CD4-positive, alpha-beta memory T cell (primary cell): ENCODE results near the gene HTD2. TPM values are rescaled to one million over a fixed set of nuclear protein-coding genes. Genes with fewer than 3 reads are reported as not detected.

Experiments used
- CTCF ChIA-PET: fragments of 350-600 bp; sonication (Branson Sonifier 250); formaldehyde crosslinking; loops from one replicate; lab custom pipeline; 2021; ENCODE audit warnings: inconsistent platforms; ENCODE audit not compliant: partially characterized antibody; lab: Charles Lee
- POLR2A ChIA-PET: fragments of 350-600 bp; sonication (Branson Sonifier 250); formaldehyde crosslinking; loops from one replicate; lab custom pipeline; 2021; ENCODE audit not compliant: partially characterized antibody; lab: Charles Lee
- DNase-seq, 5 donors: peaks; one replicate each; pipeline versions ENCODE4 v3.0.0 to v3.0.0-alpha.2; 2020 to 2022; ENCODE audit warnings: mixed read lengths in 1 of 5
- H3K27ac ChIP-seq: one replicate; pipeline ENCODE4 v1.7.0; 2013; ENCODE audit warnings: low read depth, low read length
- H3K27me3 ChIP-seq: 2 replicates; pipeline ENCODE4 v1.7.0; 2013; ENCODE audit warnings: mild to moderate bottlenecking, low read length, moderate library complexity; ENCODE audit not compliant: insufficient read depth
- H3K36me3 ChIP-seq: 2 replicates; pipeline ENCODE4 v1.7.0; 2013; ENCODE audit warnings: mild to moderate bottlenecking, low read length, moderate library complexity; ENCODE audit not compliant: insufficient read depth
- H3K4me1 ChIP-seq: 2 replicates; pipeline ENCODE4 v1.7.0; 2013; ENCODE audit warnings: mild to moderate bottlenecking, low read length, moderate library complexity; ENCODE audit not compliant: insufficient read depth
- H3K4me3 ChIP-seq, 2 donors: one replicate each; pipeline ENCODE4 v1.7.0; 2013; ENCODE audit warnings: low read length in 2 of 2, mild to moderate bottlenecking in 1 of 2
- H3K9me3 ChIP-seq, 2 donors: one replicate each; pipeline ENCODE4 v1.7.0; 2013; ENCODE audit warnings: low read length in 2 of 2, control low read depth in 1 of 2; ENCODE audit not compliant: control insufficient read depth in 1 of 2
- H3K27ac Mint-ChIP-seq, 7 donors: one replicate each; pipeline ENCODE4 v1.8.0; 2020 to 2021; ENCODE audit warnings: mixed read lengths in 7 of 7, mild to moderate bottlenecking in 6 of 7, inconsistent platforms in 3 of 7, moderate library complexity in 3 of 7
- H3K27me3 Mint-ChIP-seq, 2 donors: one replicate each; pipeline ENCODE4 v1.8.0; 2020 to 2021; ENCODE audit warnings: mixed read lengths in 2 of 2
- H3K36me3 Mint-ChIP-seq, 2 donors: one replicate each; pipeline ENCODE4 v1.8.0; 2020 to 2021; ENCODE audit warnings: mixed read lengths in 2 of 2, inconsistent platforms in 1 of 2, mild to moderate bottlenecking in 1 of 2
- H3K4me1 Mint-ChIP-seq, 4 donors: one replicate each; pipeline ENCODE4 v1.8.0; 2020 to 2021; ENCODE audit warnings: mixed read lengths in 4 of 4, mild to moderate bottlenecking in 1 of 4
- H3K4me3 Mint-ChIP-seq, 8 donors: one replicate each; pipeline ENCODE4 v1.8.0; 2020 to 2021; ENCODE audit warnings: mixed read lengths in 8 of 8, mild to moderate bottlenecking in 7 of 8, moderate library complexity in 6 of 8, inconsistent platforms in 3 of 8
- H3K9me3 Mint-ChIP-seq, 8 donors: one replicate each; pipeline ENCODE4 v1.8.0; 2020 to 2021; ENCODE audit warnings: mixed read lengths in 8 of 8, mild to moderate bottlenecking in 5 of 8, inconsistent platforms in 3 of 8, moderate library complexity in 1 of 8
- intact Hi-C: fragments of 100-400 bp; cut with micrococcal nuclease; formaldehyde crosslinking; loops from one replicate; pipeline ENCODE4 v1.15.1; 2023
- polyA plus RNA-seq, 2 donors: library from polyadenylated mRNA; unstranded; fragments of 300-500 nt; fragmentation: Illumina TruSeq; gene quantifications; one replicate each; pipeline ENCODE4 v1.2.3, GENCODE V29; 2021
- total RNA-seq, 2 experiments: library from RNA; stranded (reverse); gene quantifications; one replicate each; pipeline ENCODE4 v1.2.3, GENCODE V29; 2021

HTD2 gene
- total and polyA plus RNA-seq, 4 experiments from 2014 or later, result 9.2 to 28.8 (median 17.8) TPM

- no peaks in the 10 kb centered on the region for H3K36me3 ChIP-seq
- H3K9me3 ChIP-seq, result no peaks in the 10 kb centered on the region
- peak; percentile 16 to 52 (median 37) for DNase-seq
- peak overlapping the region in 5 of 8 donors; percentile 34 to 78 (median 72) for H3K4me3 Mint-ChIP-seq
- H3K4me1 Mint-ChIP-seq, result peaks cover 29 to 49% (median 36%) of the 10 kb centered on the region in 4 donors
- ChIA-PET CTCF (interaction anchor here (0.9 to 1.2 kb wide), 2 partner anchors 118 to 180 kb away, joined by 3 read pairs; no protein-coding TSS in a partner anchor), POLR2A (no interaction called here)
- H3K9me3 Mint-ChIP-seq, result no peaks in the 10 kb centered on the region
- H3K27ac ChIP-seq, result no peak overlapping the region
- H3K4me3 ChIP-seq, result no peak overlapping the region
- H3K4me1 ChIP-seq, result peaks cover 15% of the 10 kb centered on the region
- H3K36me3 Mint-ChIP-seq, result peaks cover 1 to 6% of the 10 kb centered on the region in 2 donors
- intact Hi-C loops, result no loop called here
- no peaks in the 10 kb centered on the region for H3K27me3 Mint-ChIP-seq
- no peaks in the 10 kb centered on the region for H3K27me3 ChIP-seq
- peak overlapping the region in 6 of 7 donors; percentile 6 to 92 (median 76) for H3K27ac Mint-ChIP-seq
These were observed 47.6 kb downstream of the HTD2 start for GRCh38 chr3:58353722-58354553.

- H3K9me3 Mint-ChIP-seq, result no peaks in the 10 kb centered on the region
- H3K36me3 Mint-ChIP-seq, result peaks cover 1 to 3% of the 10 kb centered on the region in 2 donors
- intact Hi-C loops, result no loop called here
- ChIA-PET CTCF (no interaction called here), POLR2A (no interaction called here)
- H3K36me3 ChIP-seq, result no peaks in the 10 kb centered on the region
- H3K27me3 ChIP-seq, result no peaks in the 10 kb centered on the region
- peaks cover 19 to 40% (median 28%) of the 10 kb centered on the region in 4 donors for H3K4me1 Mint-ChIP-seq
- H3K9me3 ChIP-seq, result no peaks in the 10 kb centered on the region
- no peak overlapping the region for H3K4me3 Mint-ChIP-seq
- H3K4me1 ChIP-seq, result peaks cover 6% of the 10 kb centered on the region
- no peak overlapping the region for H3K27ac Mint-ChIP-seq
- no peak overlapping the region for H3K4me3 ChIP-seq
- no peak overlapping the region for H3K27ac ChIP-seq
- DNase-seq, result no peak
- H3K27me3 Mint-ChIP-seq, result no peaks in the 10 kb centered on the region
These were observed 48.9 kb downstream of the HTD2 start for GRCh38 chr3:58355179-58355578.

GRCh38 chr3:58356054-58356453, 49.7 kb downstream of the HTD2 start:
- Histone ChIP-seq H3K27ac (no peak overlapping the region), H3K36me3 (no peaks in the 10 kb centered on the region), H3K4me3 (no peak overlapping the region), H3K4me1 (peaks cover 6% of the 10 kb centered on the region), H3K9me3 (no peaks in the 10 kb centered on the region), H3K27me3 (no peaks in the 10 kb centered on the region)
- DNase-seq, result no peak
- ChIA-PET POLR2A (no interaction called here), CTCF (interaction anchor here (1.1 kb wide), 1 partner anchor 9 kb away, joined by 4 read pairs; no protein-coding TSS in a partner anchor)
- H3K27ac Mint-ChIP-seq, result no peak overlapping the region
- H3K9me3 Mint-ChIP-seq, result no peaks in the 10 kb centered on the region
- H3K36me3 Mint-ChIP-seq, result peaks cover 1 to 3% of the 10 kb centered on the region in 2 donors
- no peaks in the 10 kb centered on the region for H3K27me3 Mint-ChIP-seq
- intact Hi-C loops, result no loop called here
- peaks cover 13 to 32% (median 21%) of the 10 kb centered on the region in 4 donors for H3K4me1 Mint-ChIP-seq
- no peak overlapping the region for H3K4me3 Mint-ChIP-seq

- peaks cover 6% of the 10 kb centered on the region for H3K4me1 ChIP-seq
- Mint-ChIP-seq H3K9me3 (no peaks in the 10 kb centered on the region), H3K4me3 (no peak overlapping the region), H3K27ac (peak overlapping the region in 1 of 7 donors; percentile 56), H3K27me3 (no peaks in the 10 kb centered on the region), H3K36me3 (peaks cover 1 to 3% of the 10 kb centered on the region in 2 donors), H3K4me1 (peaks cover 15 to 24% (median 17%) of the 10 kb centered on the region in 4 donors)
- H3K36me3 ChIP-seq, result no peaks in the 10 kb centered on the region
- no peak overlapping the region for H3K4me3 ChIP-seq
- intact Hi-C loops, result no loop called here
- H3K9me3 ChIP-seq, result no peaks in the 10 kb centered on the region
- no peak for DNase-seq
- H3K27ac ChIP-seq, result no peak overlapping the region
- CTCF ChIA-PET, result interaction anchor here (1.3 kb wide), 1 partner anchor 23 kb away, joined by 4 read pairs; no protein-coding TSS in a partner anchor
- POLR2A ChIA-PET, result no interaction called here
- H3K27me3 ChIP-seq, result no peaks in the 10 kb centered on the region
These were observed 51.1 kb downstream of the HTD2 start for GRCh38 chr3:58357402-58357801.

- Histone ChIP-seq H3K4me1 (peaks cover 6% of the 10 kb centered on the region), H3K9me3 (no peaks in the 10 kb centered on the region), H3K27me3 (no peaks in the 10 kb centered on the region), H3K36me3 (no peaks in the 10 kb centered on the region), H3K27ac (no peak overlapping the region), H3K4me3 (no peak overlapping the region)
- H3K4me1 Mint-ChIP-seq, result peaks cover 13 to 20% (median 16%) of the 10 kb centered on the region in 4 donors
- no peak overlapping the region for H3K4me3 Mint-ChIP-seq
- no peaks in the 10 kb centered on the region for H3K9me3 Mint-ChIP-seq
- intact Hi-C loops, result no loop called here
- no peak for DNase-seq
- CTCF ChIA-PET, result interaction anchor here (1.3 kb wide), 1 partner anchor 22 kb away, joined by 4 read pairs; no protein-coding TSS in a partner anchor
- no peaks in the 10 kb centered on the region for H3K27me3 Mint-ChIP-seq
- no peaks in the 10 kb centered on the region for H3K36me3 Mint-ChIP-seq
- H3K27ac Mint-ChIP-seq, result no peak overlapping the region
- POLR2A ChIA-PET, result no interaction called here
These were observed 51.8 kb downstream of the HTD2 start for GRCh38 chr3:58358092-58358491.

GRCh38 chr3:58358808-58359207, 52.5 kb downstream of the HTD2 start:
- Histone ChIP-seq H3K36me3 (no peaks in the 10 kb centered on the region), H3K4me3 (no peak overlapping the region), H3K4me1 (peaks cover 4% of the 10 kb centered on the region), H3K27ac (no peak overlapping the region), H3K9me3 (no peaks in the 10 kb centered on the region), H3K27me3 (no peaks in the 10 kb centered on the region)
- Mint-ChIP-seq H3K9me3 (no peaks in the 10 kb centered on the region), H3K4me1 (peaks cover 11 to 19% (median 12%) of the 10 kb centered on the region in 4 donors), H3K36me3 (peaks cover 0 to 4% of the 10 kb centered on the region in 2 donors), H3K27me3 (no peaks in the 10 kb centered on the region), H3K4me3 (no peak overlapping the region), H3K27ac (no peak overlapping the region)
- intact Hi-C loops, result no loop called here
- POLR2A ChIA-PET, result no interaction called here
- DNase-seq, result no peak
- CTCF ChIA-PET, result no interaction called here

GRCh38 chr3:58359621-58360020, 53.3 kb downstream of the HTD2 start:
- intact Hi-C loops, result no loop called here
- H3K27ac ChIP-seq, result no peak overlapping the region
- no peaks in the 10 kb centered on the region for H3K4me1 ChIP-seq
- Mint-ChIP-seq H3K27me3 (no peaks in the 10 kb centered on the region), H3K27ac (no peak overlapping the region), H3K4me3 (no peak overlapping the region), H3K9me3 (no peaks in the 10 kb centered on the region), H3K4me1 (peaks cover 5 to 18% (median 11%) of the 10 kb centered on the region in 4 donors), H3K36me3 (peaks cover 0 to 4% of the 10 kb centered on the region in 2 donors)
- H3K9me3 ChIP-seq, result no peaks in the 10 kb centered on the region
- ChIA-PET CTCF (no interaction called here), POLR2A (no interaction called here)
- no peak for DNase-seq
- H3K27me3 ChIP-seq, result no peaks in the 10 kb centered on the region
- no peak overlapping the region for H3K4me3 ChIP-seq
- no peaks in the 10 kb centered on the region for H3K36me3 ChIP-seq
